ENCODE data around the gene TRAPPC3.
"Not testable (repeated sequence)": the region's sequence is repeated elsewhere in the genome, so short reads cannot be mapped to it uniquely, and the experiment has no call there.

TRAPPC3 gene

GRCh38 chr1:36168514-36168913 lies 19.2 kb upstream of the TRAPPC3 start:
- in situ Hi-C loops (cut with HindIII; ENCODE audit: low pct_ligation_motif_present, low pct_unique_long_range_greater_than_20kb, low sequenced_read_pairs), result no loop called here

GRCh38 chr1:36166938-36167905 lies 17.9 kb upstream of the TRAPPC3 start:
- in situ Hi-C loops (cut with HindIII; ENCODE audit: low pct_ligation_motif_present, low pct_unique_long_range_greater_than_20kb, low sequenced_read_pairs), result no loop called here

More at GRCh38 chr1:36168514-36168913, 19.2 kb upstream of the TRAPPC3 start:
- DNase-seq, result no peak

GRCh38 chr1:36166136-36166535 lies 16.9 kb upstream of the TRAPPC3 start:
- DNase-seq, result no peak
- in situ Hi-C loops (cut with HindIII; ENCODE audit: low pct_ligation_motif_present, low pct_unique_long_range_greater_than_20kb, low sequenced_read_pairs), result no loop called here

More at GRCh38 chr1:36166938-36167905, 17.9 kb upstream of the TRAPPC3 start:
- DNase-seq, result no peak

- in situ Hi-C loops (cut with HindIII; ENCODE audit: low pct_ligation_motif_present, low pct_unique_long_range_greater_than_20kb, low sequenced_read_pairs), result no loop called here
- no peak for DNase-seq
Observed at GRCh38 chr1:36165145-36165544, 15.9 kb upstream of the TRAPPC3 start.

GRCh38 chr1:36164361-36164760 lies 15.1 kb upstream of the TRAPPC3 start:
- in situ Hi-C loops (cut with HindIII; ENCODE audit: low pct_ligation_motif_present, low pct_unique_long_range_greater_than_20kb, low sequenced_read_pairs), result no loop called here
- no peak for DNase-seq

GRCh38 chr1:36163426-36163825 lies 14.1 kb upstream of the TRAPPC3 start:
- no peak for DNase-seq

GRCh38 chr1:36162680-36163239 lies 13.5 kb upstream of the TRAPPC3 start:
- DNase-seq, result no peak
- in situ Hi-C loops (cut with HindIII; ENCODE audit: low pct_ligation_motif_present, low pct_unique_long_range_greater_than_20kb, low sequenced_read_pairs), result no loop called here

More at GRCh38 chr1:36163426-36163825, 14.1 kb upstream of the TRAPPC3 start:
- in situ Hi-C loops (cut with HindIII; ENCODE audit: low pct_ligation_motif_present, low pct_unique_long_range_greater_than_20kb, low sequenced_read_pairs), result no loop called here

- in situ Hi-C loops (cut with HindIII; ENCODE audit: low pct_ligation_motif_present, low pct_unique_long_range_greater_than_20kb, low sequenced_read_pairs), result no loop called here
- DNase-seq, result peak; percentile 48
Observed at GRCh38 chr1:36161641-36162531, 12.6 kb upstream of the TRAPPC3 start.

- peak; percentile 70 for DNase-seq
- in situ Hi-C loops (cut with HindIII; ENCODE audit: low pct_ligation_motif_present, low pct_unique_long_range_greater_than_20kb, low sequenced_read_pairs), result no loop called here
Observed at GRCh38 chr1:36160949-36161485, 11.7 kb upstream of the TRAPPC3 start.

- in situ Hi-C loops (cut with HindIII; ENCODE audit: low pct_ligation_motif_present, low pct_unique_long_range_greater_than_20kb, low sequenced_read_pairs), result no loop called here
Observed at GRCh38 chr1:36160388-36160948, 11.2 kb upstream of the TRAPPC3 start.

GRCh38 chr1:36159614-36160387 lies 10.5 kb upstream of the TRAPPC3 start:
- in situ Hi-C loops (cut with HindIII; ENCODE audit: low pct_ligation_motif_present, low pct_unique_long_range_greater_than_20kb, low sequenced_read_pairs), result no loop called here
- DNase-seq, result no peak

More at GRCh38 chr1:36160388-36160948, 11.2 kb upstream of the TRAPPC3 start:
- no peak for DNase-seq

GRCh38 chr1:36158827-36159252 lies 9.6 kb upstream of the TRAPPC3 start:
- in situ Hi-C loops (cut with HindIII; ENCODE audit: low pct_ligation_motif_present, low pct_unique_long_range_greater_than_20kb, low sequenced_read_pairs), result not testable (repeated sequence)

GRCh38 chr1:36157973-36158826 lies 8.9 kb upstream of the TRAPPC3 start:
- in situ Hi-C loops (cut with HindIII; ENCODE audit: low pct_ligation_motif_present, low pct_unique_long_range_greater_than_20kb, low sequenced_read_pairs), result no loop called here

More at GRCh38 chr1:36158827-36159252, 9.6 kb upstream of the TRAPPC3 start:
- DNase-seq, result not testable (repeated sequence)

GRCh38 chr1:36157115-36157903 lies 8.0 kb upstream of the TRAPPC3 start:
- in situ Hi-C loops (cut with HindIII; ENCODE audit: low pct_ligation_motif_present, low pct_unique_long_range_greater_than_20kb, low sequenced_read_pairs), result no loop called here
- no peak for DNase-seq

More at GRCh38 chr1:36157973-36158826, 8.9 kb upstream of the TRAPPC3 start:
- DNase-seq, result no peak

GRCh38 chr1:36156329-36157114 lies 7.2 kb upstream of the TRAPPC3 start:
- DNase-seq, result peak; percentile 56
- in situ Hi-C loops (cut with HindIII; ENCODE audit: low pct_ligation_motif_present, low pct_unique_long_range_greater_than_20kb, low sequenced_read_pairs), result no loop called here

All from ACHN (cell line).